Lung (tissue), 12 donors: ENCODE measurements around the gene ORC2. TPM values are rescaled to one million over a fixed set of nuclear protein-coding genes. Genes with fewer than 3 reads are reported as not detected.

Experiments
- ATAC-seq: fragments of 200-7000 bp; cut with Tn5 transposase; one replicate; pipeline ENCODE4 v1.9.1; 2020; ENCODE audit warnings: moderate number of reproducible peaks; ENCODE audit not compliant: insufficient read depth, low FRiP score
- DNase-seq, 3 donors: peaks; one replicate each; pipeline ENCODE4 v3.0.0-alpha.2; 2013 to 2017
- H3K27ac ChIP-seq, 2 donors: one replicate each; pipeline ENCODE4 v1.5.1; 2013; ENCODE audit warnings: mild to moderate bottlenecking in 2 of 2, moderate library complexity in 2 of 2, control low read depth in 1 of 2, inconsistent platforms in 1 of 2, low read depth in 1 of 2, low read length in 1 of 2
- H3K27me3 ChIP-seq, 3 donors: one replicate each; pipeline ENCODE4 v1.5.1; 2013; ENCODE audit warnings: low read length in 2 of 3; ENCODE audit not compliant: control insufficient read depth in 3 of 3, insufficient read depth in 3 of 3
- H3K36me3 ChIP-seq, 4 donors: one replicate each; pipeline ENCODE4 v1.5.1; 2013; ENCODE audit warnings: low read length in 4 of 4, mild to moderate bottlenecking in 1 of 4, moderate library complexity in 1 of 4; ENCODE audit not compliant: control insufficient read depth in 4 of 4, insufficient read depth in 4 of 4
- H3K4me1 ChIP-seq, 5 donors: one replicate each; pipeline ENCODE4 v1.5.1; 2013; ENCODE audit warnings: low read length in 5 of 5, mild to moderate bottlenecking in 2 of 5, moderate library complexity in 1 of 5; ENCODE audit not compliant: control insufficient read depth in 5 of 5, insufficient read depth in 5 of 5
- H3K4me3 ChIP-seq: one replicate; pipeline ENCODE4 v1.5.1; 2013; ENCODE audit warnings: mild to moderate bottlenecking, control low read depth, moderate library complexity
- H3K9ac ChIP-seq, 2 donors: one replicate each; pipeline ENCODE4 v1.5.1; 2013; ENCODE audit warnings: low read length in 2 of 2, control low read depth in 1 of 2; ENCODE audit not compliant: insufficient read depth in 1 of 2
- H3K9me3 ChIP-seq, 4 donors: one replicate each; pipeline ENCODE4 v1.5.1; 2013; ENCODE audit warnings: low read length in 3 of 4, mild to moderate bottlenecking in 1 of 4, moderate library complexity in 1 of 4; ENCODE audit not compliant: control insufficient read depth in 4 of 4, insufficient read depth in 3 of 4
- WGBS, 2 donors: extraction: QIAGEN DNeasy Blood & Tissue Kit; methylation state at CpG; one replicate each; pipeline ENCODE4 v1.1.7; 2013; 5-methylcytosine and 5-hydroxymethylcytosine counted together
- polyA plus RNA-seq, 2 donors: library from polyadenylated mRNA; stranded (reverse); fragments of 200-250 nt; gene quantifications; one replicate each; pipeline ENCODE4 v1.2.1, GENCODE V29; 2013
- total RNA-seq, 2 donors: library from RNA; depleted of rRNA in 1 of 2; stranded (reverse); fragments of >200 nt in 1 of 2; gene quantifications; one replicate each; pipeline ENCODE4 v1.2.1, GENCODE V29; 2014 to 2021
- TF ChIP-seq, protein P1 (sequence below): IDR thresholded peaks from 2 replicates; pipeline ENCODE4 v1.5.1; 2012; ENCODE audit warnings: mild to moderate bottlenecking; ENCODE audit errors: control extremely low read depth, extremely low read depth
- donor health status: control.
- donor health status: control.
- donor health status: Bipolar disorder and iron deficiency.
- donor health status: healthy.
- donor health status: DM: yes; HTN: yes; CAD: no.

ORC2 gene
- total and polyA plus RNA-seq, 4 donors = 6.0 to 34.8 (median 16.4) TPM

DNA sequence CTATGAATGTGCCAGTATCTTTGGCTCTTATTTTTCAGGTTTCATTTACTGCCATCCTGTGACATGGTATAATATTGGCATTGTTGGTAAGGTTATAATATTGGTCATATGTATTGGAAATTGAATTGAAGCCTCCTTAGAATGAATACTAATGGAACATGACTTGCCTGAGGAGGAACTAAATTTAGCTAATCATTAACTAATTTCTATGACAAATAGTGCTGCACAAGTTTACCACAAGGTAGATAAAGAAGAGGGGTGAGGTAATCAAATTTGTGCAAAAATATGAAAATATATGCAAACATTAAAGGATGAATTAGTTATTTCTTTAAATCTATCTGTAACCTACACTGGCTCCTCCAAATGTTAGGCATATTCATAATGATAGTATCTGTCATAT is 43.2 kb upstream of the ORC2 start:
- peaks cover 6 to 20% (median 11%) of the 10 kb centered on the region in 4 donors for H3K36me3 ChIP-seq
- ATAC-seq = no peak

DNA sequence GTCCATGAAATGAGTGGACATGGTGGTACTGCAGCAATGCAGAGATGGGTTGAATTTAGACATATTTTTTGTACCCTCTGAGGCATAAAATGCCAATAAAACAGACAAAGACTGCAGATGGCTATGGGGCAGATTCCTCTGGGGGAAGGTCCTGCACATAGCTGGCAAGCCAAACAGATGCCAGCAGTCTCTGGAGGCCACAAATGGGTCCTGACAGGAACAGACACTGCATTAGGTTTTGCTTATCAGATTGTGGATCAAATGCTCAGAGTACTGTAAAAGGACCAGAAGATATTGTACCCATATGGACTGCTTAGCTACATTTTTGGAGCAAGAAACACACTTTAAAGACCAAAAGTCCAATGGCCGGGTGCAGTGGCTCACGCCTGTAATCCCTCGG is 40.9 kb upstream of the ORC2 start:
- Histone ChIP-seq H3K9ac (no peak overlapping the region), H3K9me3 (no peaks in the 10 kb centered on the region), H3K27ac (no peak overlapping the region), H3K4me3 (no peak overlapping the region), H3K27me3 (no peaks in the 10 kb centered on the region), H3K36me3 (peaks cover 8 to 21% (median 17%) of the 10 kb centered on the region in 4 donors), H3K4me1 (no peaks in the 10 kb centered on the region)
- TF ChIP-seq, protein P1, sequence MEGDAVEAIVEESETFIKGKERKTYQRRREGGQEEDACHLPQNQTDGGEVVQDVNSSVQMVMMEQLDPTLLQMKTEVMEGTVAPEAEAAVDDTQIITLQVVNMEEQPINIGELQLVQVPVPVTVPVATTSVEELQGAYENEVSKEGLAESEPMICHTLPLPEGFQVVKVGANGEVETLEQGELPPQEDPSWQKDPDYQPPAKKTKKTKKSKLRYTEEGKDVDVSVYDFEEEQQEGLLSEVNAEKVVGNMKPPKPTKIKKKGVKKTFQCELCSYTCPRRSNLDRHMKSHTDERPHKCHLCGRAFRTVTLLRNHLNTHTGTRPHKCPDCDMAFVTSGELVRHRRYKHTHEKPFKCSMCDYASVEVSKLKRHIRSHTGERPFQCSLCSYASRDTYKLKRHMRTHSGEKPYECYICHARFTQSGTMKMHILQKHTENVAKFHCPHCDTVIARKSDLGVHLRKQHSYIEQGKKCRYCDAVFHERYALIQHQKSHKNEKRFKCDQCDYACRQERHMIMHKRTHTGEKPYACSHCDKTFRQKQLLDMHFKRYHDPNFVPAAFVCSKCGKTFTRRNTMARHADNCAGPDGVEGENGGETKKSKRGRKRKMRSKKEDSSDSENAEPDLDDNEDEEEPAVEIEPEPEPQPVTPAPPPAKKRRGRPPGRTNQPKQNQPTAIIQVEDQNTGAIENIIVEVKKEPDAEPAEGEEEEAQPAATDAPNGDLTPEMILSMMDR = no peak
- 98% methylated on average over 3 of the region's 3 CpGs for WGBS, 2 donors
- ATAC-seq (no peak), DNase-seq (no peak)

More for the DNA sequence above, 43.2 kb upstream of the ORC2 start:
- Histone ChIP-seq H3K27ac (no peak overlapping the region), H3K9ac (no peak overlapping the region), H3K4me1 (no peaks in the 10 kb centered on the region), H3K4me3 (no peak overlapping the region), H3K27me3 (no peaks in the 10 kb centered on the region), H3K9me3 (no peaks in the 10 kb centered on the region)
- no peak for DNase-seq
- TF ChIP-seq, protein P1 = no peak

DNA sequence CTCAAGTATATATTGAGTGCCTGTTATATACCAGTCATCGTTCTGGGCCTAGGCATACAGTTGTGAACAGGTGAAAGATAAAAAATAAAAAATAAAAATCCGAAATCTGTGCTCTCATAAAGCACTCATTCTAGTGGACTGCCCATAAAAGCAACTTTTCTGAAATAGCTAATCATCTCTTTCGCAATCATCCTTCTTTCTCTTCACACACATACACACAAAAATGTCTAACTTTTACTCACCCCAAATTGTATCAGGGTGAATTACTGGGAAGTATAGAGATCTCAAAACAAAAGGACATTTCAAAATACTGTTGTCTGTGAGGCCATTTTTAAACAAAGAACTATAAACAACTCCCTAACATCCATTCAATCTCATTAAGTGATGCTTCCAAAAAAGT is 29.6 kb upstream of the ORC2 start:
- H3K27me3 ChIP-seq = no peaks in the 10 kb centered on the region
- DNase-seq = peak in 1 of 3 donors; percentile 29
- H3K9ac ChIP-seq = no peak overlapping the region
- H3K4me1 ChIP-seq = no peaks in the 10 kb centered on the region
- no peaks in the 10 kb centered on the region for H3K9me3 ChIP-seq
- H3K4me3 ChIP-seq = no peak overlapping the region
- H3K27ac ChIP-seq = no peak overlapping the region
- ATAC-seq = no peak
- whole genome bisulfite sequencing, 2 donors = 95 to 96% methylated on average over 3 of the region's 3 CpGs
- H3K36me3 ChIP-seq = peaks cover 16 to 21% (median 19%) of the 10 kb centered on the region in 4 donors
- TF ChIP-seq, protein P1 = no peak

DNA sequence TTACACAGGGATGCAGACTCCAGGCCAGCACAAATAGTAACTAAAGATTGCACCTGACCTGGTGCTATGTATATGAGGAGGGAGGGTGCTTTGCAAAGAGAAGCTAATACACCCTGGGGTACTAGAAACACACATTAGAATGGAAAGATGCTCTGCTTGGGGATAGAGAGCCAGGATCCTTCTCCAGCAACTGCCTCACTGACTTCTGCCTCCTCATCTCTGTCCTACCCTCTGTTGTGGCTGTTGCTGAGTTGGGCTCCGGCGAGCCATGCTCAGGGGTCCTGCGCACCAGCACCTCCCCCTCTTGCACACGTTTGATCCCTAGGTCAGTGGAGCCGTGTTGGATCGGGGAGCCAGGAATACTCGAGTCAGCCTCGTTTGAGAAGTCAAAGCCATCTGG is 23.7 kb upstream of the ORC2 start:
- no peak overlapping the region for H3K9ac ChIP-seq
- H3K4me3 ChIP-seq = no peak overlapping the region
- H3K27ac ChIP-seq = no peak overlapping the region
- no peaks in the 10 kb centered on the region for H3K4me1 ChIP-seq
- WGBS, 2 donors = 92 to 94% methylated on average over 8 of the region's 8 CpGs
- peaks cover 13 to 24% (median 16%) of the 10 kb centered on the region in 4 donors for H3K36me3 ChIP-seq
- TF ChIP-seq, protein P1 = no peak
- no peak for DNase-seq
- no peaks in the 10 kb centered on the region for H3K9me3 ChIP-seq
- H3K27me3 ChIP-seq = no peaks in the 10 kb centered on the region
- ATAC-seq = no peak
